Vagina (tissue), 2 donors: Measurements from ENCODE around the gene RNASEL. TPM values are rescaled to one million over a fixed set of nuclear protein-coding genes. Genes with fewer than 3 reads are reported as not detected.
A peak's percentile ranks its signal among the peaks of the same experiment; 100 is the strongest.

ENCODE experiments used
- DNase-seq, 2 donors: peaks; one replicate each; pipeline ENCODE4 v3.0.0-alpha.2; 2017; ENCODE audit errors: extremely low spot score in 2 of 2
- H3K27ac ChIP-seq: fragments of 200-600 bp; sonication (generic); one replicate; pipeline ENCODE4 v1.5.1; 2019
- H3K27me3 ChIP-seq: fragments of 200-600 bp; sonication (generic); one replicate; pipeline ENCODE4 v1.5.1; 2019
- H3K36me3 ChIP-seq, 2 donors: fragments of 200-600 bp; sonication (generic); one replicate each; pipeline ENCODE4 v1.5.1; 2017 to 2019
- H3K4me1 ChIP-seq: fragments of 200-600 bp; sonication (generic); one replicate; pipeline ENCODE4 v1.5.1; 2019
- H3K4me3 ChIP-seq, 2 donors: fragments of 200-600 bp; sonication (generic); 1 replicate in 1 of 2; 2 replicates in 1 of 2; pipeline ENCODE4 v1.5.1; 2016 to 2019
- H3K9me3 ChIP-seq: fragments of 200-600 bp; sonication (generic); one replicate; pipeline ENCODE4 v1.5.1; 2019
- POLR2A ChIP-seq, 2 donors: fragments of 450-650 bp; IDR thresholded peaks; one replicate each; pipeline ENCODE4 v1.6.1; 2017; ENCODE audit warnings: antibody characterized with exemption in 2 of 2, mild to moderate bottlenecking in 2 of 2, moderate library complexity in 2 of 2
- POLR2AphosphoS5 ChIP-seq, 2 donors: sonication (generic); formaldehyde crosslinking; IDR thresholded peaks; one replicate each; pipeline ENCODE4 v1.9.0; 2017; ENCODE audit warnings: antibody characterized with exemption in 2 of 2, mild to moderate bottlenecking in 2 of 2, low read depth in 1 of 2; ENCODE audit not compliant: insufficient read depth in 1 of 2
- intact Hi-C: fragments of 100-400 bp; cut with DNase I; formaldehyde crosslinking; loops from one replicate; pipeline ENCODE4 v1.15.1; 2023
- total RNA-seq: library from RNA; depleted of rRNA; stranded (reverse); fragments of >200 nt; gene quantifications from one replicate; pipeline ENCODE4 v1.2.3, GENCODE V29; 2016
- TF ChIP-seq, protein P1 (sequence below), 3 experiments: fragments of 450-650 bp in 2 of 3; fragments of 200-600 bp in 1 of 3; sonication (generic) in 1 of 3; IDR thresholded peaks; one replicate each; pipeline ENCODE4 v1.5.1; 2017 to 2019; ENCODE audit warnings: antibody characterized with exemption in 3 of 3, mild to moderate bottlenecking in 2 of 3, moderate library complexity in 2 of 3

The RNASEL gene
- total RNA-seq, 1 donor from 2014 or later = 5.4 TPM

DNA sequence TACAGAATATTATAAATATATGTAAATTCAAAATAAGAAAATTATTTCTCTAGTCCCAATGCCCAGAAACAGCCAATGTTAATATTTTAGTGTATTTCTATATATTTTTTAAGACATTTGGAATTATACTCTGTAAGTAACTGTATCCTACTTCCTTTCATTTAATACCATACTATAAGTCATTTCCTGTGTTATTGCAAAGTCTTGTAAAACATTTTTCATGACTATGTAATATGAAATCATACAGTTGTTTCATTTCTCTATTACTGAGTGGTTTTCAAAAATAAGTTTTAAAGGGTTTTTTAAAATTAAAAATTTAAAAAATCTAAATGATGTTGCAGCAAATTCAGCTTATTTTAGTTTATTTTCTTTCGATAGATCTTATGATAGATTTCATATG is 2.0 kb downstream of the RNASEL start:
- Histone ChIP-seq H3K36me3 (peaks cover 0 to 10% of the 10 kb centered on the region in 2 donors), H3K27ac (no peak overlapping the region), H3K27me3 (no peaks in the 10 kb centered on the region), H3K9me3 (no peaks in the 10 kb centered on the region), H3K4me3 (no peak overlapping the region), H3K4me1 (peaks cover 35% of the 10 kb centered on the region)
- intact Hi-C loops = no loop called here
- DNase-seq = no peak
- TF ChIP-seq, protein P1, sequence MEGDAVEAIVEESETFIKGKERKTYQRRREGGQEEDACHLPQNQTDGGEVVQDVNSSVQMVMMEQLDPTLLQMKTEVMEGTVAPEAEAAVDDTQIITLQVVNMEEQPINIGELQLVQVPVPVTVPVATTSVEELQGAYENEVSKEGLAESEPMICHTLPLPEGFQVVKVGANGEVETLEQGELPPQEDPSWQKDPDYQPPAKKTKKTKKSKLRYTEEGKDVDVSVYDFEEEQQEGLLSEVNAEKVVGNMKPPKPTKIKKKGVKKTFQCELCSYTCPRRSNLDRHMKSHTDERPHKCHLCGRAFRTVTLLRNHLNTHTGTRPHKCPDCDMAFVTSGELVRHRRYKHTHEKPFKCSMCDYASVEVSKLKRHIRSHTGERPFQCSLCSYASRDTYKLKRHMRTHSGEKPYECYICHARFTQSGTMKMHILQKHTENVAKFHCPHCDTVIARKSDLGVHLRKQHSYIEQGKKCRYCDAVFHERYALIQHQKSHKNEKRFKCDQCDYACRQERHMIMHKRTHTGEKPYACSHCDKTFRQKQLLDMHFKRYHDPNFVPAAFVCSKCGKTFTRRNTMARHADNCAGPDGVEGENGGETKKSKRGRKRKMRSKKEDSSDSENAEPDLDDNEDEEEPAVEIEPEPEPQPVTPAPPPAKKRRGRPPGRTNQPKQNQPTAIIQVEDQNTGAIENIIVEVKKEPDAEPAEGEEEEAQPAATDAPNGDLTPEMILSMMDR (IDR thresholded peaks at IDR 0.05) = no peak

DNA sequence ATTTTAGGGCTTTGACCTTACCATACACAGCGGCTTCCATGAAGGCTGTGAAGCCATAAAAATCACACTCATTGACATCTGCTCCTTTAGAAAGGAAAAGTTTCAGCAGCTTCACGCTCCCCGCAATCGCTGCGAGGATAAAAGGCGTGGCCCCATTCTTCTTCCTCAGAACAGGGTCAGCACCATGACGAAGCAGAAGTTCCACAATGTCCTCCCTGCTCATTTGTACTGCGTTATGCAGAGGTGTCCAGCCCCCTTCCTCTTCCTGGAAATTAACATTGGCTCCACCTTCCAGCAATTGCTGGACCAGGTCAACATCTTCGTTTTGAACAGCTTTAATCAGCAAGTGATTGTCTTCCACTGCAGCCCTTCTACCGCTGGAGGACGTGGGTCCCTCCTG is 2.7 kb downstream of the RNASEL start:
- H3K9me3 ChIP-seq = no peaks in the 10 kb centered on the region
- TF ChIP-seq POLR2A (IDR thresholded peaks at IDR 0.05) (no peak), POLR2AphosphoS5 (IDR thresholded peaks at IDR 0.05; ENCODE audit: insufficient read depth in 1 of 2, low read depth in 1 of 2) (no peak)
- TF ChIP-seq, protein P1 (IDR thresholded peaks at IDR 0.05) = no peak
- DNase-seq = no peak
- H3K27me3 ChIP-seq = no peaks in the 10 kb centered on the region
- peaks cover 35% of the 10 kb centered on the region for H3K4me1 ChIP-seq
- no peak overlapping the region for H3K27ac ChIP-seq
- H3K36me3 ChIP-seq = peaks cover 0 to 17% of the 10 kb centered on the region in 2 donors
- no peak overlapping the region for H3K4me3 ChIP-seq
- intact Hi-C loops = no loop called here

DNA sequence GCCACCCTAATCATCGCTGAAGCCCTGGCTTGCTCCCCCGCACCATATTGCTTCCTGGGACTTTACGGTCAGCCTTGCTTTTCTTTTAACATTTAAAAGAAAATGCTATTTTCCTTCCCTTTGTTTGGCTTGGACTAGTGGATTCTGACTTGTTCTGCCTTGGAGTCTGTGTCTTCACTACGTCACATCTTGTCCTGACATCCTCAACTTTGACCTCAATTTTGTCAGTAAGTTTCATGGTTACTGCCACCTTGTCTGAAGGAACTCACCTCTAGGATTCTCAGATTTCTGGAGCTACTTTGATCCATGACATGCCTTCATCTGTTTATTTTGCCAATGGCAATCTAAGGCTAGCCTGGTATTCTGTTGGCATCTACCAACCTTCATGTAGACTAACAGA is 4.3 kb downstream of the RNASEL start:
- Histone ChIP-seq H3K9me3 (no peaks in the 10 kb centered on the region), H3K4me1 (peaks cover 35% of the 10 kb centered on the region), H3K4me3 (no peak overlapping the region), H3K36me3 (peaks cover 0 to 34% of the 10 kb centered on the region in 2 donors), H3K27me3 (no peaks in the 10 kb centered on the region), H3K27ac (no peak overlapping the region)
- intact Hi-C loops = no loop called here
- no peak for DNase-seq
- TF ChIP-seq POLR2AphosphoS5 (IDR thresholded peaks at IDR 0.05; ENCODE audit: insufficient read depth in 1 of 2, low read depth in 1 of 2) (no peak), POLR2A (IDR thresholded peaks at IDR 0.05) (no peak)
- TF ChIP-seq, protein P1 (IDR thresholded peaks at IDR 0.05) = no peak

DNA sequence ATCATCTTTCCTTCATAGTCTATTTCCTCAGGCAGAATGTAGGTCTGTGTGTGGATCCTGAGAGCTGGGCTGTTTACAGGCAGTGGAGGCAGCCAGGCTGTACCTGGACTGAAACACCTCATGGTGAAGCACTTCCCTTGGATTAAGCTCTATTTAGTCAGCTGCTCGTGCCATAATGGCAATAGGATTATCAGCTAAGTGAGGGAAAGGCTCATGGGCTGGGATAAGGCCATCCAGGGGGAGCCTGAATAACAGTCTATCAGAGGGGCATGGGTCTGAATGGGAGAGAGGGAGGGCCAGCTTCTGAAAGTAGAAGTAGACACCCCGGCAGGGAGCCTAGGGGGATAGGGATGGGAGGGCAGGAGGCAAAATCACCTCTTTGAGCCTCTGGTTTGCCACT is 8.3 kb downstream of the RNASEL start:
- Histone ChIP-seq H3K36me3 (peaks cover 0 to 41% of the 10 kb centered on the region in 2 donors), H3K4me3 (no peak overlapping the region), H3K27ac (no peak overlapping the region), H3K27me3 (no peaks in the 10 kb centered on the region), H3K4me1 (peaks cover 31% of the 10 kb centered on the region), H3K9me3 (no peaks in the 10 kb centered on the region)
- TF ChIP-seq POLR2AphosphoS5 (IDR thresholded peaks at IDR 0.05; ENCODE audit: insufficient read depth in 1 of 2, low read depth in 1 of 2) (no peak), POLR2A (IDR thresholded peaks at IDR 0.05) (no peak)
- TF ChIP-seq, protein P1 (IDR thresholded peaks at IDR 0.05) = no peak
- DNase-seq = no peak
- intact Hi-C loops = no loop called here

DNA sequence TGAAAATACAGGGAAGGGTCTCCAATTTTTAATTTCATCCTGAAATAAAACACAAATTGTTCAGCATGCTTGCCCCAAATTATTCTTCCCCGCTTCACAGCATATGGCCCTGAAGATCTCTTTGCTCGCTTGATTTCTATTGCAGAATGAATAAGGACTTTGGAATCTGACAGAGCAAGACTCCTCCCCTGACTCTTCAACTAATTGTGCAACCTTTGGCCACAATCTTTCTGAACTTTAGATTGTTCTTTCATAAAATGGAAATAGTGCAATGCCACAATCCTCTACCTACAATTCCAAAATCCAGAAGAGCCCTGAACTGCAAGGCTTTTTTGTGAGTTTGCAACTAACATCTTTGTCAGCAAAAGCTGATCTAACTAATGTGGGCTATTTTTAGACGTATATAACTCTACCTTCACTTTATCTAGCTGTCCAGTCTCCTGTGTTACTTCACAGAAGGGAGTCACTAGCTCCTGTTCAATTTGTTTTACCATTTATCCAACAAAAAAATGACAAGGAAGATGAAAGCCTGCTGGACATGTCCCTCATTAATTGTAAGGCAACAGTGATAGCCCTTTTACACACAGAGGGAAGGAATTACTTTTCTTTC is 13.4 kb downstream of the RNASEL start:
- Histone ChIP-seq H3K4me3 (no peak overlapping the region), H3K9me3 (no peaks in the 10 kb centered on the region), H3K36me3 (peaks cover 0 to 39% of the 10 kb centered on the region in 2 donors), H3K4me1 (peaks cover 12% of the 10 kb centered on the region), H3K27me3 (no peaks in the 10 kb centered on the region), H3K27ac (no peak overlapping the region)
- no peak for DNase-seq
- intact Hi-C loops = no loop called here
- TF ChIP-seq, protein P1 (IDR thresholded peaks at IDR 0.05) = no peak
- TF ChIP-seq POLR2A (IDR thresholded peaks at IDR 0.05) = no peak
- peak in 1 of 2 donors; percentile 65 for TF ChIP-seq POLR2AphosphoS5 (IDR thresholded peaks at IDR 0.05; ENCODE audit: insufficient read depth in 1 of 2, low read depth in 1 of 2)
